Hepatocyte (in vitro differentiated cells): Measurements from ENCODE around the gene STAB2. TPM values are rescaled to one million over a fixed set of nuclear protein-coding genes. Genes with fewer than 3 reads are reported as not detected.

Experiments
- DNase-seq: peaks from one replicate; pipeline ENCODE4 v3.0.0-alpha.2; 2016; ENCODE audit warnings: low spot score
- H2AFZ ChIP-seq: fragments of 200-600 bp; sonication (generic); 2 replicates; pipeline ENCODE4 v1.6.0; 2016; ENCODE audit warnings: antibody characterized with exemption, mild to moderate bottlenecking
- H3K27ac ChIP-seq: fragments of 200-600 bp; sonication (generic); 2 replicates; pipeline ENCODE4 v1.5.1; 2016; ENCODE audit warnings: mild to moderate bottlenecking
- H3K27me3 ChIP-seq: fragments of 200-600 bp; sonication (generic); 2 replicates; pipeline ENCODE4 v1.6.1; 2016
- H3K36me3 ChIP-seq: fragments of 200-600 bp; sonication (generic); replicated peaks from 2 replicates; pipeline ENCODE4 v1.5.1; 2016; ENCODE audit warnings: low read depth; ENCODE audit not compliant: insufficient read depth
- H3K4me1 ChIP-seq: fragments of 200-600 bp; sonication (generic); 2 replicates; pipeline ENCODE4 v1.5.1; 2016; ENCODE audit warnings: mild to moderate bottlenecking, moderate library complexity; ENCODE audit not compliant: insufficient read depth
- H3K4me2 ChIP-seq: fragments of 200-600 bp; sonication (generic); 2 replicates; pipeline ENCODE4 v1.6.0; 2016
- H3K4me3 ChIP-seq: fragments of 200-600 bp; sonication (generic); 2 replicates; pipeline ENCODE4 v1.5.1; 2016; ENCODE audit warnings: mild to moderate bottlenecking
- H3K79me2 ChIP-seq: fragments of 200-600 bp; sonication (generic); 2 replicates; pipeline ENCODE4 v1.6.0; 2017; ENCODE audit warnings: mild to moderate bottlenecking
- H3K9me2 ChIP-seq: fragments of 200-600 bp; sonication (generic); replicated peaks from 2 replicates; pipeline ENCODE4 v1.6.0; 2017; ENCODE audit warnings: mild to moderate bottlenecking; ENCODE audit not compliant: insufficient read depth
- H3K9me3 ChIP-seq: fragments of 200-600 bp; sonication (generic); 2 replicates; pipeline ENCODE4 v1.5.1; 2016; ENCODE audit warnings: low read depth, mild to moderate bottlenecking
- H4K20me1 ChIP-seq: fragments of 200-600 bp; sonication (generic); 2 replicates; pipeline ENCODE4 v1.6.0; 2016; ENCODE audit warnings: mild to moderate bottlenecking; ENCODE audit not compliant: insufficient read depth, poor library complexity, severe bottlenecking
- EZH2 ChIP-seq: fragments of 200-600 bp; sonication (generic); IDR thresholded peaks from 2 replicates; pipeline ENCODE4 v1.6.1; 2016; ENCODE audit warnings: antibody characterized with exemption, mild to moderate bottlenecking, borderline replicate concordance
- EZH2phosphoT487 ChIP-seq: fragments of 200-600 bp; sonication (generic); IDR thresholded peaks from one replicate; pipeline ENCODE4 v1.6.1; 2018; ENCODE audit warnings: antibody characterized with exemption, mild to moderate bottlenecking, low read depth, moderate library complexity; ENCODE audit not compliant: unreplicated experiment, severe bottlenecking
- WGBS: methylation state at CpG from one replicate; pipeline ENCODE4 v1.1.6; 2016; ENCODE audit warnings: low lambda C conversion rate; ENCODE audit errors: missing lambda C conversion rate; 5-methylcytosine and 5-hydroxymethylcytosine counted together
- polyA plus RNA-seq: library from polyadenylated mRNA; unstranded; fragments of >200 nt; fragmentation: Nextera tagmentation; extraction: Ambion mirVana; gene quantifications from 2 replicates; pipeline ENCODE4 v1.2.1, GENCODE V29; 2016
- total RNA-seq: library from RNA; depleted of rRNA; stranded (reverse); fragments of >200 nt; gene quantifications from 2 replicates; pipeline ENCODE4 v1.2.3, GENCODE V29; 2014
- TF ChIP-seq, protein P1 (sequence below): fragments of 200-600 bp; sonication (generic); IDR thresholded peaks from 2 replicates; pipeline ENCODE4 v1.5.1; 2016; ENCODE audit warnings: antibody characterized with exemption, mild to moderate bottlenecking; ENCODE audit not compliant: poor library complexity

STAB2 gene
- total and polyA plus RNA-seq, 2 experiments from 2014 or later, result not detected

DNA sequence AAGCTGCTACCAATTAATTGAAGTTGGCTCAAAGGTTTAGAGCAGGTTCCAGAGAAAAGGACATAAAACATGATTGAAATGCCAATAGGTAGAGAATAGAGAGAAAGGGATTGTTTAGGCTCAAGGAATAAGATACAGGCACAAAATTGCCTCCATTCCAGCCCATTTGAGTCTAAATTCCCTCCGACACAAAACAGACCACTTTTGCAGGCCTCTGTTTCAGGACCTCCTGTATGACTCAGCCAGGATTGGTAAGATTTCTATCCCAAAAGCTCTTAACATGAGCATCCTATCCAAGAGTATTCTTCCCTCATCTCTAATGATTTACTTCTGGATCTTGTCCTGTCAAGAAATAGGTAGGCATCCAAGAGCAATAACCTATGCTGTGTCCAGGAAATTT is 123.5 kb downstream of the STAB2 start:
- Histone ChIP-seq H3K27ac (no peak overlapping the region), H3K9me3 (no peaks in the 10 kb centered on the region), H3K4me1 (no peaks in the 10 kb centered on the region), H3K79me2 (no peaks in the 10 kb centered on the region), H2AFZ (no peak overlapping the region), H3K9me2 (no peaks in the 10 kb centered on the region), H3K4me3 (no peak overlapping the region), H3K36me3 (no peaks in the 10 kb centered on the region), H3K4me2 (no peak overlapping the region), H3K27me3 (peaks cover 3% of the 10 kb centered on the region), H4K20me1 (no peaks in the 10 kb centered on the region)
- WGBS, result 60% methylated on average over 1 of the region's 1 CpG
- DNase-seq, result no peak
- TF ChIP-seq EZH2 (no peak), EZH2phosphoT487 (no peak)
- TF ChIP-seq, protein P1, sequence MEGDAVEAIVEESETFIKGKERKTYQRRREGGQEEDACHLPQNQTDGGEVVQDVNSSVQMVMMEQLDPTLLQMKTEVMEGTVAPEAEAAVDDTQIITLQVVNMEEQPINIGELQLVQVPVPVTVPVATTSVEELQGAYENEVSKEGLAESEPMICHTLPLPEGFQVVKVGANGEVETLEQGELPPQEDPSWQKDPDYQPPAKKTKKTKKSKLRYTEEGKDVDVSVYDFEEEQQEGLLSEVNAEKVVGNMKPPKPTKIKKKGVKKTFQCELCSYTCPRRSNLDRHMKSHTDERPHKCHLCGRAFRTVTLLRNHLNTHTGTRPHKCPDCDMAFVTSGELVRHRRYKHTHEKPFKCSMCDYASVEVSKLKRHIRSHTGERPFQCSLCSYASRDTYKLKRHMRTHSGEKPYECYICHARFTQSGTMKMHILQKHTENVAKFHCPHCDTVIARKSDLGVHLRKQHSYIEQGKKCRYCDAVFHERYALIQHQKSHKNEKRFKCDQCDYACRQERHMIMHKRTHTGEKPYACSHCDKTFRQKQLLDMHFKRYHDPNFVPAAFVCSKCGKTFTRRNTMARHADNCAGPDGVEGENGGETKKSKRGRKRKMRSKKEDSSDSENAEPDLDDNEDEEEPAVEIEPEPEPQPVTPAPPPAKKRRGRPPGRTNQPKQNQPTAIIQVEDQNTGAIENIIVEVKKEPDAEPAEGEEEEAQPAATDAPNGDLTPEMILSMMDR, result no peak

DNA sequence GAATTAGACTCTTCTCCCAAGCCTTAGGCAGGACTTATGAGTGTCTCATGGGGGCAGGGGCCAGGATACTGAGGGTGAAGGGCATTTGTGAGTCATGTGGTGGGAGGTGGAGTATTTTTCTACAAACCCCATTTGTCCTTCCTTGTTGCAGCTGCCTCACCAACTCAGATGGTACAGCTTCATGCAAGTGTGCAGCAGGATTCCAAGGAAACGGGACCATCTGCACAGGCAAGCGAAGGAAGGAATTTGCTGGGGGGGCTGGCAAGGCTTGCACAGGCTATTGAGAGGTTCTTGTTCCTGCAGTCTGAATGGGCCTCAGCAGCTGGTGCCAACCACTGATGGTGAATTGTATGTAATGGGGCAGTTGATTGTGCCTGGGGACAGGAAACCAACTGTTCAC is 125.1 kb downstream of the STAB2 start:
- Histone ChIP-seq H4K20me1 (no peaks in the 10 kb centered on the region), H3K9me3 (no peaks in the 10 kb centered on the region), H3K4me1 (no peaks in the 10 kb centered on the region), H3K27me3 (peaks cover 3% of the 10 kb centered on the region), H3K9me2 (no peaks in the 10 kb centered on the region), H3K79me2 (no peaks in the 10 kb centered on the region), H3K36me3 (no peaks in the 10 kb centered on the region), H3K4me3 (no peak overlapping the region), H3K27ac (no peak overlapping the region), H2AFZ (no peak overlapping the region), H3K4me2 (no peak overlapping the region)
- DNase-seq, result no peak
- TF ChIP-seq EZH2 (no peak), EZH2phosphoT487 (no peak)
- TF ChIP-seq, protein P1, result no peak
- 78% methylated on average over 2 of the region's 2 CpGs for WGBS

DNA sequence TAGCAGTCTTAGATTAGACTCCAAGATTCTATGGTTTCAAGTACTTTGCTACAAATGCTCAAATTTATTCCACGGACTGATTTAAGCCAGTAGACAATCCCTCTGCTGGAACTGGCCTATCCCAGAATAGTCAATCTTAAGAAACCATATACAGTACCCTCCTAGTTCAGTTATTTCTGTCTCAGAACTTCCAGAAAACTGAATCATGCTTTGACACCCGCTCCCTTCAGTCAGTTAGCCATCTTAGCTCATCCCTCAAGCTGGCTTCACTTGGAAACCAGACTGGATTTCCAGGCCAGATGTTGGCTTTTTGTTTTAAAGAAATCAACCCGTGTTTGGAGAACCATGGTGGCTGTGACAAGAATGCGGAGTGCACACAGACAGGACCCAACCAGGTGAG is 128.4 kb downstream of the STAB2 start:
- Histone ChIP-seq H3K4me1 (no peaks in the 10 kb centered on the region), H3K27ac (no peak overlapping the region), H3K79me2 (no peaks in the 10 kb centered on the region), H3K4me3 (no peak overlapping the region), H3K27me3 (peaks cover 3% of the 10 kb centered on the region), H3K9me2 (no peaks in the 10 kb centered on the region), H3K9me3 (no peaks in the 10 kb centered on the region), H2AFZ (no peak overlapping the region), H3K36me3 (no peaks in the 10 kb centered on the region), H4K20me1 (no peaks in the 10 kb centered on the region), H3K4me2 (no peak overlapping the region)
- DNase-seq, result no peak
- TF ChIP-seq EZH2 (no peak), EZH2phosphoT487 (no peak)
- TF ChIP-seq, protein P1, result no peak
- WGBS, result 87% methylated on average over 4 of the region's 4 CpGs
